PFSK-1 (cell line): ENCODE measurements around the gene YTHDC1.

Experiments
- FOXP2 ChIP-seq: optimal IDR thresholded peaks from 2 replicates; pipeline ENCODE3; 2011; ENCODE audit warnings: borderline replicate concordance, control low read depth, inconsistent platforms; ENCODE audit not compliant: insufficient read depth; ENCODE audit errors: extremely low read length, extremely low read depth
- POLR2AphosphoS5 ChIP-seq: IDR thresholded peaks from 2 replicates; pipeline ENCODE4 v1.6.1; 2012; ENCODE audit warnings: low read depth, mild to moderate bottlenecking, control low read depth, low read length, moderate library complexity
- REST ChIP-seq, 2 experiments: IDR thresholded peaks; 2 replicates each; pipeline versions ENCODE4 v1.6.1 to v1.8.0; 2011 to 2012; ENCODE audit warnings: low read depth in 2 of 2, low read length in 2 of 2, control low read depth in 1 of 2, inconsistent platforms in 1 of 2, mild to moderate bottlenecking in 1 of 2, moderate library complexity in 1 of 2; ENCODE audit not compliant: insufficient read depth in 1 of 2
- SIN3A ChIP-seq: IDR thresholded peaks from 2 replicates; pipeline ENCODE4 v1.6.1; 2012; ENCODE audit warnings: mild to moderate bottlenecking, low read length, moderate library complexity, borderline replicate concordance; ENCODE audit not compliant: insufficient read depth
- TAF1 ChIP-seq: IDR thresholded peaks from 2 replicates; pipeline ENCODE4 v1.6.1; 2012; ENCODE audit warnings: low read length, control low read depth, borderline replicate concordance; ENCODE audit not compliant: insufficient read depth

The YTHDC1 gene

GRCh38 chr4:68337522-68337921 lies 12.4 kb downstream of the YTHDC1 start:
- TF ChIP-seq SIN3A (no peak), POLR2AphosphoS5 (no peak), FOXP2 (no peak), TAF1 (no peak), REST (IDR thresholded peaks at IDR 0.05; ENCODE audit: insufficient read depth in 1 of 2, low read depth in 2 of 2, low read length in 2 of 2) (no peak)

DNA sequence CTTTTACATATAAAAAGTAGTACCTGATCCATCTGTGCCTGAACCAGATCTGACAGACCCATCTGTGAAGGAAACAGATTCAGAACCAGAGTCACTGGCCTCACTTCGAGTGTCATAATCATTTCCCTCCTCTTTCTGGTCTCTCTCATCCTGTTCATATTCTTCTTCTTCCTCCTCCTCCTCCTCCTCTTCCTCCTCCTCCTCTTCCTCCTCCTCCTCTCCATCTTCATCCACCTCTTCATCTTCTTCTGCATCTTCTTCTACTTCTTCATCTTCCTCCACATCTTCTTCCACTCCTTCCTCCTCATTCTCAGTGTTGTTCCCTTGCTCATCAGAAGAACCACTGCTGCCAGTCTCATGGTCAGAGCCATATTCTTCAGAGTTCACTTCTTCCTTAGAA lies 12.9 kb downstream of the YTHDC1 start:
- TF ChIP-seq TAF1 (no peak), REST (IDR thresholded peaks at IDR 0.05; ENCODE audit: insufficient read depth in 1 of 2, low read depth in 2 of 2, low read length in 2 of 2) (no peak), FOXP2 (no peak)

GRCh38 chr4:68336530-68336929 lies 13.4 kb downstream of the YTHDC1 start:
- no peak for TF ChIP-seq POLR2AphosphoS5

DNA sequence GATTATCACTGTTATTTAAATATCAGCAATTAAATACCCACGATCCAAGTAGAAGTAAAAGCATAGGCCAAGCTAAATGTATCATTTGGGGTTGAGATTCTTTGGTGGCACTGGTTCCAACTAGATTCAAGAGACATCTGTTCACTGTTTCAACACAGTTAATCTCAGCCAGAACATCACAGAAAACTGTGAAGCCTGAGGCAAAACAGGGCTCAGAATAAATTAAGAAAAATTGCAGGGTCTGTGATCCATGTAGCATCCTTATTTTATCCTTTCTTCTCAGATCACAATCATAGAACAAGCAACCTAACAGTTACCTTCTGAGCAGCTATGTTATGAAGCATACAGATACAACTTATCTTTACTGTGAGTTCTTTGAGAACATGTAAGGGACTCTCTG lies 23.7 kb downstream of the YTHDC1 start:
- TF ChIP-seq REST (IDR thresholded peaks at IDR 0.05; ENCODE audit: insufficient read depth in 1 of 2, low read depth in 2 of 2, low read length in 2 of 2) (no peak), POLR2AphosphoS5 (no peak), FOXP2 (no peak), TAF1 (no peak), SIN3A (no peak)

DNA sequence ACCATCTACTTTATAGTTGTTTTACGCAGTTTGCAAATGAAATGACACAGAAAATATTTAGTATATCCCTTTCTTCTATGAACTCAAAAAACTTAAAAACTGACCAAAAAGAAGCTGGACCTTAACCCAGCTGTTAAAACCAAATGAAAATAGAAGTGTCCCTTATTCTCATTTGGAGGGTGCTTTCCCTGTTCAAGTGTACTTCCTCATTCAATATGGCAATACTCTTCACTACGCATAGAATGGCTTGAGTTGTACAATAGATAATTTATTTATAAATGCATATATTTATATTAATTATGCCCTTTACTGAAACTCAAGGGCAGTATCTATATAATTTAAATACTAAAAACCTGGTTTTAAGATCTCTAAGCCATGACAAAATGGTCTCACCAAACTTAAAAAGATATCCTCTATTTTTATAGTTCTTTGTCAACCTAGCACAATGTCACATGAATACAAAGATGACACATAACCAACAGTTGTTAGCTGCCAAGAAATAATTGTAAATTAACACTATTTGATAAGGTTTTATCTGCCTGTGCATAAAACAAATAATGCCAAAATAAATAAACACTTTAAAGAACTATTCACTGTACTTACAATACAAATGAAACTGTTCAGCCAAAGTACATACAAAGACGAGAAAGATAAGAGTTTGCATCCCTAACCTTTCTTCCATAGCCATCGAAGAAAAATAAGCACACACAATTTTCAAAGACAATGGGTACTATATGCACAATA lies 25.2 kb downstream of the YTHDC1 start:
- no peak for TF ChIP-seq POLR2AphosphoS5
- TF ChIP-seq FOXP2, result no peak
- TF ChIP-seq REST (IDR thresholded peaks at IDR 0.05; ENCODE audit: insufficient read depth in 1 of 2, low read depth in 2 of 2, low read length in 2 of 2), result no peak
- no peak for TF ChIP-seq SIN3A
